Common myeloid progenitor, CD34-positive (primary cell): ENCODE data around the gene TIMP2.
"Not testable (repeated sequence)": the region's sequence is repeated elsewhere in the genome, so short reads cannot be mapped to it uniquely, and the experiment has no call there.

ENCODE experiments used
- CTCF ChIA-PET: fragments of 350-600 bp; sonication (Branson Sonifier 250); formaldehyde crosslinking; loops from one replicate; lab custom pipeline; 2021; ENCODE audit warnings: antibody characterized with exemption; lab: Charles Lee
- POLR2A ChIA-PET: fragments of 350-600 bp; sonication (Branson Sonifier 250); formaldehyde crosslinking; loops from one replicate; lab custom pipeline; 2021; ENCODE audit warnings: antibody characterized with exemption; lab: Charles Lee
- DNase-seq, 3 donors: peaks; one replicate each; pipeline versions ENCODE4 v3.0.0 to v3.0.0-alpha.2; 2013
- H3K27ac ChIP-seq, 2 experiments: 1 replicate in 1 of 2; 2 replicates in 1 of 2; pipeline ENCODE4 v1.7.0; 2013; ENCODE audit warnings: inconsistent platforms in 2 of 2, low read length in 2 of 2, mild to moderate bottlenecking in 2 of 2, low read depth in 1 of 2, moderate library complexity in 1 of 2; ENCODE audit not compliant: severe bottlenecking in 2 of 2, insufficient read depth in 1 of 2, poor library complexity in 1 of 2
- H3K27me3 ChIP-seq, 5 experiments: replicated peaks in 2 of 5; 1 replicate in 3 of 5; 2 replicates in 2 of 5; pipeline versions ENCODE4 v1.6.1 to v1.7.0; 2013; ENCODE audit warnings: low read length in 4 of 5, mild to moderate bottlenecking in 2 of 5, moderate library complexity in 2 of 5, inconsistent platforms in 1 of 5; ENCODE audit not compliant: insufficient read depth in 5 of 5, control insufficient read depth in 4 of 5
- H3K36me3 ChIP-seq, 4 experiments: 1 replicate in 2 of 4; 2 replicates in 2 of 4; pipeline versions ENCODE4 v1.6.1 to v1.7.0; 2013; ENCODE audit warnings: low read length in 3 of 4, control low read depth in 1 of 4, mild to moderate bottlenecking in 1 of 4; ENCODE audit not compliant: control insufficient read depth in 4 of 4, insufficient read depth in 4 of 4
- H3K4me1 ChIP-seq, 4 experiments: 1 replicate in 3 of 4; 2 replicates in 1 of 4; pipeline versions ENCODE4 v1.6.1 to v1.7.1; 2013; ENCODE audit warnings: low read length in 3 of 4, mild to moderate bottlenecking in 3 of 4, control low read depth in 1 of 4, inconsistent platforms in 1 of 4, moderate library complexity in 1 of 4; ENCODE audit not compliant: control insufficient read depth in 4 of 4, insufficient read depth in 4 of 4; ENCODE audit errors: control extremely low read depth in 1 of 4
- H3K4me3 ChIP-seq, 7 experiments: 1 replicate in 4 of 7; 2 replicates in 3 of 7; pipeline versions ENCODE4 v1.5.1 to v1.7.0; 2013; ENCODE audit warnings: mild to moderate bottlenecking in 7 of 7, low read length in 6 of 7, moderate library complexity in 6 of 7, inconsistent platforms in 2 of 7, low read depth in 2 of 7, control low read depth in 1 of 7; ENCODE audit not compliant: insufficient read depth in 4 of 7, control insufficient read depth in 1 of 7; ENCODE audit errors: extremely low read depth in 1 of 7
- H3K9me3 ChIP-seq, 5 experiments: 1 replicate in 4 of 5; 2 replicates in 1 of 5; pipeline versions ENCODE4 v1.6.1 to v1.7.1; 2013; ENCODE audit warnings: low read length in 4 of 5, mild to moderate bottlenecking in 2 of 5, inconsistent platforms in 1 of 5, low read depth in 1 of 5, moderate library complexity in 1 of 5; ENCODE audit not compliant: control insufficient read depth in 4 of 5, insufficient read depth in 2 of 5; ENCODE audit errors: control extremely low read depth in 1 of 5
- WGBS: methylation state at CpG from one replicate; pipeline ENCODE4 v1.1.5; 2013; ENCODE audit not compliant: insufficient coverage; 5-methylcytosine and 5-hydroxymethylcytosine counted together

Gene TIMP2

GRCh38 chr17:78947235-78948149 lies 22.3 kb upstream of the TIMP2 start:
- ChIA-PET CTCF (interaction anchor here (1.1 to 1.7 kb wide), 3 partner anchors 9 to 17 kb away, joined by 3 to 6 read pairs (median 4); no protein-coding TSS in a partner anchor), POLR2A (no interaction called here)
- Histone ChIP-seq H3K36me3 (no peaks in the 10 kb centered on the region), H3K27me3 (no peaks in the 10 kb centered on the region), H3K4me1 (no peaks in the 10 kb centered on the region), H3K4me3 (no peak overlapping the region), H3K27ac (no peak overlapping the region), H3K9me3 (peaks cover 3 to 21% (median 9%) of the 10 kb centered on the region in 5 experiments)
- DNase-seq, result no peak
- WGBS, result 92% methylated on average over 12 of the region's 18 CpGs

GRCh38 chr17:78946631-78947030 lies 21.4 kb upstream of the TIMP2 start:
- POLR2A ChIA-PET, result no interaction called here

GRCh38 chr17:78946131-78946530 lies 20.9 kb upstream of the TIMP2 start:
- 88% methylated on average over 6 of the region's 7 CpGs for WGBS
- CTCF ChIA-PET, result no interaction called here
- no peaks in the 10 kb centered on the region for H3K36me3 ChIP-seq
- POLR2A ChIA-PET, result no interaction called here
- peaks cover 2 to 14% (median 6%) of the 10 kb centered on the region in 5 experiments for H3K9me3 ChIP-seq
- DNase-seq, result no peak
- no peak overlapping the region for H3K4me3 ChIP-seq
- H3K27ac ChIP-seq, result no peak overlapping the region
- no peaks in the 10 kb centered on the region for H3K27me3 ChIP-seq
- no peaks in the 10 kb centered on the region for H3K4me1 ChIP-seq

More at GRCh38 chr17:78946631-78947030, 21.4 kb upstream of the TIMP2 start:
- no peak for DNase-seq
- H3K27ac ChIP-seq, result no peak overlapping the region
- no peaks in the 10 kb centered on the region for H3K27me3 ChIP-seq
- WGBS, result 90% methylated on average over 5 of the region's 8 CpGs
- H3K36me3 ChIP-seq, result no peaks in the 10 kb centered on the region
- no peaks in the 10 kb centered on the region for H3K4me1 ChIP-seq
- CTCF ChIA-PET, result interaction anchor here (1.1 to 1.7 kb wide), 2 partner anchors 8 to 18 kb away, joined by 4 to 6 read pairs; no protein-coding TSS in a partner anchor
- no peak overlapping the region for H3K4me3 ChIP-seq
- H3K9me3 ChIP-seq, result peaks cover 3 to 19% (median 8%) of the 10 kb centered on the region in 5 experiments

- H3K4me1 ChIP-seq, H3K4me3 ChIP-seq, H3K9me3 ChIP-seq, POLR2A ChIA-PET, DNase-seq, H3K27me3 ChIP-seq, H3K36me3 ChIP-seq, H3K27ac ChIP-seq: not testable (repeated sequence)
- CTCF ChIA-PET, result interaction anchor here (1.1 to 1.8 kb wide), 2 partner anchors 7 to 13 kb away, joined by 3 to 4 read pairs; no protein-coding TSS in a partner anchor
- 93% methylated on average over 12 of the region's 12 CpGs for WGBS
These were observed 20.3 kb upstream of the TIMP2 start for GRCh38 chr17:78945455-78945854.

- Histone ChIP-seq H3K27me3 (no peaks in the 10 kb centered on the region), H3K27ac (no peak overlapping the region), H3K36me3 (no peaks in the 10 kb centered on the region), H3K9me3 (peaks cover 0 to 2% (median 0%) of the 10 kb centered on the region in 5 experiments), H3K4me1 (no peaks in the 10 kb centered on the region), H3K4me3 (no peak overlapping the region)
- DNase-seq, result no peak
- ChIA-PET POLR2A (no interaction called here), CTCF (interaction anchor here (1.1 to 1.8 kb wide), 2 partner anchors 8 to 13 kb away, joined by 3 to 4 read pairs; no protein-coding TSS in a partner anchor)
- 80% methylated on average over 9 of the region's 10 CpGs for WGBS
These were observed 19.8 kb upstream of the TIMP2 start for GRCh38 chr17:78944956-78945355.

GRCh38 chr17:78944026-78944425 lies 18.8 kb upstream of the TIMP2 start:
- no peaks in the 10 kb centered on the region for H3K36me3 ChIP-seq
- no peaks in the 10 kb centered on the region for H3K4me1 ChIP-seq
- WGBS, result 98% methylated on average over 4 of the region's 7 CpGs
- H3K9me3 ChIP-seq, result no peaks in the 10 kb centered on the region
- H3K27ac ChIP-seq, result no peak overlapping the region
- no peak overlapping the region for H3K4me3 ChIP-seq
- POLR2A ChIA-PET, result no interaction called here
- no peaks in the 10 kb centered on the region for H3K27me3 ChIP-seq
- DNase-seq, result no peak
- CTCF ChIA-PET, result interaction anchor here (1.3 to 1.8 kb wide), 2 partner anchors 9 to 27 kb away, joined by 3 to 4 read pairs; no protein-coding TSS in a partner anchor

GRCh38 chr17:78940708-78941107 lies 15.5 kb upstream of the TIMP2 start:
- H3K27me3 ChIP-seq, result no peaks in the 10 kb centered on the region
- no peak overlapping the region for H3K4me3 ChIP-seq
- ChIA-PET CTCF (interaction anchor here (0.8 kb wide), 1 partner anchor 37 kb away, joined by 3 read pairs; the partner anchor contains the start of gene CEP295NL), POLR2A (no interaction called here)
- no peak for DNase-seq
- H3K27ac ChIP-seq, result no peak overlapping the region
- no peaks in the 10 kb centered on the region for H3K36me3 ChIP-seq
- no peaks in the 10 kb centered on the region for H3K4me1 ChIP-seq
- H3K9me3 ChIP-seq, result no peaks in the 10 kb centered on the region
- 94% methylated on average over 6 of the region's 6 CpGs for WGBS
